ENCODE measurements around the gene AOPEP.

- TF ChIP-seq ZNF335 (tag by site-specific recombination; conservative IDR thresholded peaks at IDR 0.05) (no peak), KLF9 (tag by site-specific recombination; IDR thresholded peaks at IDR 0.05; ENCODE audit: low read depth) (no peak), ZNF416 (tag by site-specific recombination; IDR thresholded peaks at IDR 0.05) (no peak), ZNF274 (IDR thresholded peaks at IDR 0.05; ENCODE audit: low read length) (no peak), ZNF274 (tag by site-specific recombination; IDR thresholded peaks at IDR 0.05; ENCODE audit: borderline replicate concordance) (no peak), YY1 (tag by site-specific recombination; IDR thresholded peaks at IDR 0.05) (no peak), SALL2 (tag by site-specific recombination; IDR thresholded peaks at IDR 0.05; ENCODE audit: borderline replicate concordance) (no peak)
- TF ChIP-seq, protein P1, sequence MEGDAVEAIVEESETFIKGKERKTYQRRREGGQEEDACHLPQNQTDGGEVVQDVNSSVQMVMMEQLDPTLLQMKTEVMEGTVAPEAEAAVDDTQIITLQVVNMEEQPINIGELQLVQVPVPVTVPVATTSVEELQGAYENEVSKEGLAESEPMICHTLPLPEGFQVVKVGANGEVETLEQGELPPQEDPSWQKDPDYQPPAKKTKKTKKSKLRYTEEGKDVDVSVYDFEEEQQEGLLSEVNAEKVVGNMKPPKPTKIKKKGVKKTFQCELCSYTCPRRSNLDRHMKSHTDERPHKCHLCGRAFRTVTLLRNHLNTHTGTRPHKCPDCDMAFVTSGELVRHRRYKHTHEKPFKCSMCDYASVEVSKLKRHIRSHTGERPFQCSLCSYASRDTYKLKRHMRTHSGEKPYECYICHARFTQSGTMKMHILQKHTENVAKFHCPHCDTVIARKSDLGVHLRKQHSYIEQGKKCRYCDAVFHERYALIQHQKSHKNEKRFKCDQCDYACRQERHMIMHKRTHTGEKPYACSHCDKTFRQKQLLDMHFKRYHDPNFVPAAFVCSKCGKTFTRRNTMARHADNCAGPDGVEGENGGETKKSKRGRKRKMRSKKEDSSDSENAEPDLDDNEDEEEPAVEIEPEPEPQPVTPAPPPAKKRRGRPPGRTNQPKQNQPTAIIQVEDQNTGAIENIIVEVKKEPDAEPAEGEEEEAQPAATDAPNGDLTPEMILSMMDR (tag by site-specific recombination; IDR thresholded peaks at IDR 0.05) = no peak
These were observed 54.0 kb downstream of the AOPEP start for GRCh38 chr9:94780516-94780950.

Measured in HEK293 (cell line).